HepG2 (cell line): ENCODE results near the gene TAF8. TPM values are rescaled to one million over a fixed set of nuclear protein-coding genes. Genes with fewer than 3 reads are reported as not detected.

Experiments
- E2F5 ChIP-seq: sonication (generic); formaldehyde crosslinking; conservative IDR thresholded peaks from 2 replicates; pipeline ENCODE4 v1.4.0; 2020; ENCODE audit warnings: missing genetic modification reagents
- ESRRA ChIP-seq: sonication (generic); formaldehyde crosslinking; IDR thresholded peaks from 2 replicates; pipeline ENCODE4 v1.5.1; 2020; ENCODE audit warnings: mild to moderate bottlenecking, low read depth, missing genetic modification reagents
- HNF4A ChIP-seq: sonication (generic); formaldehyde crosslinking; IDR thresholded peaks from 2 replicates; pipeline ENCODE4 v1.4.0; 2020; ENCODE audit warnings: missing genetic modification reagents
- NR2C2 ChIP-seq: sonication (generic); formaldehyde crosslinking; IDR thresholded peaks from 2 replicates; pipeline ENCODE4 v1.4.0; 2020; ENCODE audit warnings: missing genetic modification reagents, mild to moderate bottlenecking, moderate library complexity, borderline replicate concordance
- ZNF644 ChIP-seq: IDR thresholded peaks from 2 replicates; pipeline ENCODE4 v1.6.1; 2016; ENCODE audit warnings: low read depth
- ZNF800 ChIP-seq: sonication (generic); formaldehyde crosslinking; IDR thresholded peaks from 2 replicates; pipeline ENCODE4 v1.4.0; 2020; ENCODE audit warnings: missing genetic modification reagents
- ZSCAN31 ChIP-seq: sonication (generic); formaldehyde crosslinking; IDR thresholded peaks from 2 replicates; pipeline ENCODE4 v1.5.0; 2020; ENCODE audit warnings: low read depth, mild to moderate bottlenecking, missing genetic modification reagents
- polyA plus RNA-seq, 8 experiments: library from polyadenylated mRNA; depleted of rRNA in 3 of 8; stranded (reverse) in 7 of 8; unstranded in 1 of 8; fragments of >200 nt; fragmentation: Illumina TruSeq in 4 of 8; extraction: Trizol in 4 of 8; gene quantifications; 2 replicates each; pipeline versions ENCODE4 v1.2.1 to v1.2.3, GENCODE V29; 2011 to 2016; ENCODE audit warnings: low read depth in 4 of 8, missing spikeins in 1 of 8, mixed read lengths in 1 of 8; ENCODE audit not compliant: insufficient read depth in 1 of 8
- total RNA-seq, 5 experiments: library from RNA; depleted of rRNA; stranded (reverse); fragments of >200 nt; fragmentation: Illumina TruSeq; extraction: Trizol; gene quantifications; 2 replicates each; pipeline ENCODE4 v1.2.3, GENCODE V29; 2016; ENCODE audit warnings: low read depth in 1 of 5
- TF ChIP-seq, protein P1 (sequence below): sonication (generic); formaldehyde crosslinking; IDR thresholded peaks from 2 replicates; pipeline ENCODE4 v1.5.0; 2020; ENCODE audit warnings: mild to moderate bottlenecking, missing genetic modification reagents, moderate library complexity
- TF ChIP-seq, protein P2 (sequence below): sonication (generic); formaldehyde crosslinking; IDR thresholded peaks from 2 replicates; pipeline ENCODE4 v1.4.0; 2020; ENCODE audit warnings: missing genetic modification reagents

TAF8 gene
- total and polyA plus RNA-seq, 2 of the 13 experiments (the other 11 are each of a cell fraction or from before 2014, with no cell fraction given) = 25.2 to 25.8 TPM

DNA sequence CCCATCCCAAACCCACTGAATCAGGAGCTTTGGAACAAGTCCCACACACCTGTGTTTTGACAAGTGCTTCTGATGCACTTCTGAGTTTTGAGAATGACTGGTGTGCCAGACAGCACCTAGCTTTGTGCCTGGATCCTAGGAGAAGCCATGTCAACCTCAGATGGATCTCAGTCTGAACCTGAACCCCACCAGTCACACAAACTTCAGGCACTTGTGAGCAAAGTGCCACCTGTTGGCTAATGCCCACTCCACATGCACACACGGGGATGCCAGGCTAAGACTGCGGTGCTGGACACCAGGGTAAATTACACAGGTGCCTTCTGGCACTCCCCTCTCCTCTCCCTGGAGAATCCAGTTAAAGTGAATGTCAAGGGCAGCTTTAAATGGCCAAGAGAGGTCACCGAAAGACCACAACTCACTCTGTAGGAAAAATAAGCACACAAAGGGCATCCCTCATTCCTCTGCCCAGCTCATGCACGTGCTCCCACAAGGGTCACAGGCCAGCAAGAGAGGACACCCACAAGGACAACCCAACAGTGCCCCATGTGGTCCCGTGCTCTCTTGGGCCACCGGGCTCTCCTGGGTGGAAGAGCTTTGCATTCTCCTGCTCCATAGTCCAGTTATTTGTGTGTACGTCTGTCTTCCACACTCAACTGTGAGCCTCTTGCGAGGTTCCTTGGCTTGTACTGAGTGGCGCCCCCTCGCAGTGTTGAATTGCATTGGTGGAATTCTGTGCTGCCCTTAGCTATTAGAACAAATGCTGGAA is 45.6 kb downstream of the TAF8 start (continued):
- TF ChIP-seq, protein P1, sequence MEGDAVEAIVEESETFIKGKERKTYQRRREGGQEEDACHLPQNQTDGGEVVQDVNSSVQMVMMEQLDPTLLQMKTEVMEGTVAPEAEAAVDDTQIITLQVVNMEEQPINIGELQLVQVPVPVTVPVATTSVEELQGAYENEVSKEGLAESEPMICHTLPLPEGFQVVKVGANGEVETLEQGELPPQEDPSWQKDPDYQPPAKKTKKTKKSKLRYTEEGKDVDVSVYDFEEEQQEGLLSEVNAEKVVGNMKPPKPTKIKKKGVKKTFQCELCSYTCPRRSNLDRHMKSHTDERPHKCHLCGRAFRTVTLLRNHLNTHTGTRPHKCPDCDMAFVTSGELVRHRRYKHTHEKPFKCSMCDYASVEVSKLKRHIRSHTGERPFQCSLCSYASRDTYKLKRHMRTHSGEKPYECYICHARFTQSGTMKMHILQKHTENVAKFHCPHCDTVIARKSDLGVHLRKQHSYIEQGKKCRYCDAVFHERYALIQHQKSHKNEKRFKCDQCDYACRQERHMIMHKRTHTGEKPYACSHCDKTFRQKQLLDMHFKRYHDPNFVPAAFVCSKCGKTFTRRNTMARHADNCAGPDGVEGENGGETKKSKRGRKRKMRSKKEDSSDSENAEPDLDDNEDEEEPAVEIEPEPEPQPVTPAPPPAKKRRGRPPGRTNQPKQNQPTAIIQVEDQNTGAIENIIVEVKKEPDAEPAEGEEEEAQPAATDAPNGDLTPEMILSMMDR = peak; percentile 75
- TF ChIP-seq ZSCAN31 (CRISPR knock-in tag) (peak; percentile 18; the same call in 1 of the 2 replicates), ZNF800 (CRISPR knock-in tag) (no peak), ZNF644 (CRISPR knock-in tag) (0 out of 2 replicates have a peak, but pooled peaks have one; percentile 7), NR2C2 (CRISPR knock-in tag) (peak; percentile 75), ESRRA (CRISPR knock-in tag) (peak; percentile 98), HNF4A (CRISPR knock-in tag) (peak; percentile 79), E2F5 (CRISPR knock-in tag) (no peak)
- TF ChIP-seq, protein P2, sequence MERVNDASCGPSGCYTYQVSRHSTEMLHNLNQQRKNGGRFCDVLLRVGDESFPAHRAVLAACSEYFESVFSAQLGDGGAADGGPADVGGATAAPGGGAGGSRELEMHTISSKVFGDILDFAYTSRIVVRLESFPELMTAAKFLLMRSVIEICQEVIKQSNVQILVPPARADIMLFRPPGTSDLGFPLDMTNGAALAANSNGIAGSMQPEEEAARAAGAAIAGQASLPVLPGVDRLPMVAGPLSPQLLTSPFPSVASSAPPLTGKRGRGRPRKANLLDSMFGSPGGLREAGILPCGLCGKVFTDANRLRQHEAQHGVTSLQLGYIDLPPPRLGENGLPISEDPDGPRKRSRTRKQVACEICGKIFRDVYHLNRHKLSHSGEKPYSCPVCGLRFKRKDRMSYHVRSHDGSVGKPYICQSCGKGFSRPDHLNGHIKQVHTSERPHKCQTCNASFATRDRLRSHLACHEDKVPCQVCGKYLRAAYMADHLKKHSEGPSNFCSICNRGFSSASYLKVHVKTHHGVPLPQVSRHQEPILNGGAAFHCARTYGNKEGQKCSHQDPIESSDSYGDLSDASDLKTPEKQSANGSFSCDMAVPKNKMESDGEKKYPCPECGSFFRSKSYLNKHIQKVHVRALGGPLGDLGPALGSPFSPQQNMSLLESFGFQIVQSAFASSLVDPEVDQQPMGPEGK (CRISPR knock-in tag) = 0 out of 2 replicates have a peak, but pooled peaks have one; percentile 30
